HG03175 (cell line): Measurements from ENCODE around the gene CHADL.
A peak's percentile ranks its signal among the peaks of the same experiment; 100 is the strongest.

Experiments used
- ATAC-seq: cut with Tn5 transposase; IDR thresholded peaks from one replicate; pipeline ENCODE4 v1.9.1; 2021; ENCODE audit warnings: mild to moderate bottlenecking, moderate library complexity; ENCODE audit not compliant: unreplicated experiment

The CHADL gene

DNA sequence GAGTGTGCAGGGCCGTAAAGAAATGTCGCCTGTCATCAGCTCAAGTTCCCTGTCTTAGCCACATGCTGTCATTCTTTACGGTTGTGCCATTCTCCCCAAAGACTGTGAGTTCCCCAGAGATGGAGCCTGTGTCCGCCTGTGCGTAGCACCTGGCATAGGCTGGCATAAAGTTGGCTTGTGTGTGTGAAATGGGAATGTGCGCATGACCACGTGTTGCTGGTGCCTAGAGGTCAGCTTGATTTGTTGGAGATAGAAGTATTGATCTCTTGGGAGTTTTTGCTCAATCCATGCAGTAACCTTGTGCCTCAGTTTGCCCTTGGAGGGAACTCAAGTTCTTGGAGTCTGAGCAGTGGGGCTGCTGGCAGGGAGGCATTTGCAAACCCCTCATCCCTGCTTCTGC lies 9.4 kb downstream of the CHADL start:
- ATAC-seq: no peak

DNA sequence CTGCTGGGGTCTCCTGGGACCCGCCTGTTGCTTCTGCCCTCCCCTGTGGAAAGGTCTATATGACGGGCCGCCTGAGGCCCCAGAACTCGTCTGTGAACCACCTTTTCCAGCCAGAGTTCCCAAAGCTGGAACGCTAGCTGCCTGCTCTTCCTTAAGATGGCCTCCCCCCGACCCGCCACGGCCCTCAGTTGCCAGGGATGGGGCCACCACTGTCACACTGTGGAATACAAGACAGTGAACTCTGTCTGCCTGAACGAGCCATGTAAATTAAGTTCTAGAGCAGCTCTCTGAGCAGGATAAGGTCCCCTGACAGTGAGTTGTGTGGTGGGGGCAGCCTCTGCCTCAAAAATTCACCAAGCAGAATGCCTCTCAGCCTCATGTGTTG lies 10.3 kb downstream of the CHADL start:
- no peak for ATAC-seq

DNA sequence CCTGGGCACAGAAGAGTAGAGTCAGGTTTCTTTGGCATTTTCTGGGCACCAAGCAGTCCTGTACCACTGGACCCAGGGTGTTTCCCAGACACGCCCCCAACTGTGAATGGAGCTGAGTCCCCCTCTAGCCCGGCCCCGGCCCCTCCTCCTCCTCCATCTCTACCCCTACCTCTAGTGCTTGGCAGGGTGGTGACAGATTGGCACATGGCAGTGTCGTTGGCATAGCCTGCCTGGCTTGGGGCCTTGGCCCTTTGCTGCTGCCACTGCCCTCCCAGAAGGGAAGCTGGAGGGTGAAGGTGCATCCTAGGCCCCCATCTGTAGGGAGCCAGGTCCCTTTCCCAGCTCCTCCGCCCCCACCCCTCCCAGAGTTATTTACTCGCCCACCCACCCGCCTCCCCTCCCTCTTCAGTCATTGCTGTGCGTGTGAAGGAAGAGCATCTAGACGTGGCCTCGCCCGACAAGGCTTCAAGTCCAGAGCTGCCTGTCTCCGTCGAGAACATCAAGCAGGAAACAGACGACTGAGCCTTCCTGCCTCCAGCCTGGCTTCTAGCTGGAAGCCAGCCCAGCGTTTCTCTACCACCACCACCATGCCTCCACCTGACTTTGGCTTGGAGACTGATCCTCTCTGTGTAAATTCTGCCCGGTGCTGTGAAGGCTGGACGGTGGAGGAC lies 10.9 kb downstream of the CHADL start:
- ATAC-seq: no peak

DNA sequence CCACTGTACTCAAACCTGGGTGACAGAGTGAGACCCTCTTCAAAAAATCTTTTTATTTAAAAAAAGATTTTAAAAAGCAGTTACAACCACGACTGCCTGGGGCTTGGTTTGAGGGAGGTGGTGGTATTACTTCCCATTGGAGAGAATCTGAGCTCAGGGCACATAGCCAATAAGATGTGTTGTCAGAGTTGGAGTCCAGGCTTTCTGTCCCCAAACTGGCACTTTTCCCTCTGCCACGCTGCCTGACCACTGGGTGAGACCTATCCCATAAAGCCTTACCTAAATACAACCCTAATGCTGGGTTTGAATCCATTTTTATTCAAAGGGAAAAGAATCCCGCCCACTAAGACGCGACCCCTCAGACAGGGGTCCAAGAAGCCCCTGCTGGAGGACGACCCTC lies 11.5 kb downstream of the CHADL start:
- ATAC-seq: no peak

GRCh38 chr22:41226723-41227655 lies 13.7 kb downstream of the CHADL start:
- no peak for ATAC-seq

DNA sequence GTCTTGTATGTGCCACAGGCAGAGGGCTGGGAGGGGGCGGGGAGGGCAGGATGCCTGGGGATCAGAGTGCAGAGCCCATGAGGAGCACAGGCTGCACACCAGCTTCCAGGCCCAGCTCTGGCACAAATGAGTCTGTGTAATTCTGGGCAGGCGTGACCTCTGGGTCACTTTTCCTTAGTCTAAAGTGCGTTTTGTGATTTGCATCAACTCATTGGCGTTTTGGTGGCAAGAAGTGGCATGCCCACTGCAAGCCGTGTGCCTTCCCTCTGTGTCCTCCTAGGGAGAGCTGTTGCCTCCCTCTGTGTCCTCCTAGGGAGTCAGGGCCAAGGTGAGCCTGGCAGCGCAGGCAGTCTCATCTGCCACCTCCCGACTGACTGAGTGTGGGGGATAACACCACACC lies 17.2 kb downstream of the CHADL start:
- ATAC-seq: no peak

GRCh38 chr22:41222846-41223507 lies 17.8 kb downstream of the CHADL start:
- no peak for ATAC-seq

GRCh38 chr22:41217553-41218157 lies 23.1 kb downstream of the CHADL start:
- no peak for ATAC-seq

DNA sequence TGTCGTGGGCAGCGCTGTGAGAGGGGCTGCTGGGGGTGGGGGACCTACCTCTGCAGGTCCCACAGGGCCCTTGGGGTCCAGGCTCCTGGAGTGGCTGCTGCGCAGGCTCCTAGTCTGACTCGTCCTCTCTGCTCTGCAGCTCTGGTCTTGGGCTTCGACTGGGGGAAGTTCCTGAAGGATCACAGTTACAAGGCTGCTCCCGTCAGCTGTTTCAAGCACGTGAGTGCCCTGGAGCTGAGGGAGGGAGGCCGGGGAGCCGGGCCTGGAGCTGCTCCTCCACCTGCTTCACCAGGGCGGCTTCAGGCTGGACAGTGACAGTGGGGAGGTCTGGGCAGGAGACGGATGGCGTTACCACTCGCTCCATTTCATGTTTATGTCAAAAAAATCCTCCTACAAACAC lies 23.7 kb downstream of the CHADL start:
- ATAC-seq: no peak

GRCh38 chr22:41215926-41216325 lies 24.8 kb downstream of the CHADL start:
- ATAC-seq: no peak

- ATAC-seq: no peak
Measured at GRCh38 chr22:41215409-41215808, 25.3 kb downstream of the CHADL start.

GRCh38 chr22:41206719-41207118 lies 34.0 kb downstream of the CHADL start:
- ATAC-seq: no peak

DNA sequence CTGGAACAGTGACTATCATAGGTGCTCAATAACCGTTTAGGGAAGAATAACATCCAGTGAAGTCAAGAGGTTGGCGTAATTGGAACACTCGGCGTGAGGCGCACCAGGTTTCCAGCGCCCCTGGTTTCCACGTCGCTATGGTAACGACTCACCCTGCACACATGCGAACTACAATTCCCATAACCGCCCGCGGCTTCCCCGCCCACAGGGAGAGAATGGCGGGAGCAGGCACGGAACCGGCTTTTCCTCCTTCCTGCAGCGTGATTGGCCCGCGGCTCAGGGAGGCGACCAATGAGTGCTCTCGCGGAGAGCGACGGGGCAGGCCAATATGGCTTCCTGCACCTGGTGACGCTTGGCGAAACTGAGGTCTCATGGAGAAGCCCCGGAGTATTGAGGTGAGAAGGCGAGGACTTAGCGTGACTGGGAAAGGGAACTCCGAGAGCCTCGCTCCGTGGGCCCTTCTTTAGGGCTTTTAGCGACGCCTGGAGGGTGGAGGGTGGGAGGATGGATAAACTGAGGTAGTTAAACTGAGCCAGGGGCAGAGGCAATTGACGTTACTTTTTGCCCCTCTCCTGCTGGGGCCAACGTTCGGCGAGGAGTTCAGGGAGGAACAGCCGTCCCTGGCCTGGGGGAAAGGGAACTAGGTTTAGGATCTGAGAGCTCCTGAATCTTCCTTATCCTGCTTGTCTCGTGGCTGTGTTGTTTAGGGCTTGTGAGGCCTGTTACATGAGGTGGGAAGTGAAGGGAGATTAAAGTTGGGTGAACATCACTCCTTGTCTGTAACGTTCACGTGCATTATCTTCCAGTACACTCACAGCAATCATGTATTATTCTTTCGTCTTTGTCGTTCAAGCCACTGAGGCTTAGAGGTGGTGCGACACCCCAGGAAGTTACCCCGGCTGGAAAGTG lies 35.5 kb downstream of the CHADL start, which contains the start of gene L3MBTL2:
TSS of gene L3MBTL2 (plus strand) at position 321 of the 909 bp plus-strand sequence. CDS start at position 372, 51 bp downstream.
- peak; percentile 97 for ATAC-seq

DNA sequence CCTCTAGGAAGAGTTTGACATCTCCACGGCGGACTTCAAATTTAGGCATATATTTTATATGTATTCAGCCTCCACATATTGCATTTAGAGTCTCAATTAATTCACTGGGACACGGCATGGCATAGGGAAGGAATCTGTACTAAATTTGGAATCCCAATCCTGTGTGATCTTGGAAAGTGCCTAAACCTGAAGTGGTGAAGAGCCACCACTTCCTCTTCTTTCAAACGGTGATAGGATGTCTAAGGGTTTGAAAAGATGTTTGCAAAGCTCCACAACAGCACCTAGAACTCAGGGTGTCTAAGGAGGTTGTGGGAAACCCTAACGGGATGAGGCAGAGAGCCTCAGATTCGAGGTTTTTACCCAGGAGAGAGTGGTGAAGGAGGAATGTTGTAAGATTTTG lies 36.7 kb downstream of the CHADL start:
- ATAC-seq: no peak

DNA sequence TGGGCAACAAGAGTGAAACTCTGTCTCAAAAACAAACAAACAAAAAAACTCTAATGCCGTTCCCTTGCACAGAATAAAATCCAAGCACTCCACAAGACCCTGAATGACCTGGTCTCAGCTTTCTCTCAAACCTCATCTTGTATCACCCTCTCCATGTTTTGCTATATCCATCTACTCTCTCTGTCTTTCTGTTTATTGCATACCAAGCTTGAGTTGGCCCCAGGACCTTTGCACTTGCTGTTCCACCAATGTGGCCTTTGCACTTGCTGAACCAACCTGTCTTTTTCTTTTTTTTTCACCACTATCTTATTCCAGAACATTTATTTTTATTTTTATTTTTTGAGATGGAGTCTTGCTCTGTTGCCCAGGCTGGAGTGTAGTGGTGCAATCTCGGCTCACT lies 37.6 kb downstream of the CHADL start:
- ATAC-seq: no peak

GRCh38 chr22:41201141-41201540 lies 39.6 kb downstream of the CHADL start:
- ATAC-seq: no peak

GRCh38 chr22:41198027-41198580 lies 42.6 kb downstream of the CHADL start:
- ATAC-seq: no peak

GRCh38 chr22:41197038-41197972 lies 43.4 kb downstream of the CHADL start:
- ATAC-seq: peak; percentile 75

- ATAC-seq: no peak
Measured at GRCh38 chr22:41193829-41194228, 46.9 kb downstream of the CHADL start.
